Mammary epithelial cell (primary cell): ENCODE results near the gene ISOC2.

Experiments used
- EZH2 ChIP-seq: IDR thresholded peaks from 2 replicates; pipeline ENCODE4 v1.6.1; 2012; ENCODE audit warnings: low read length, inconsistent platforms, borderline replicate concordance
- TF ChIP-seq, protein P1 (sequence below), 2 donors: IDR thresholded peaks in 1 of 2; conservative IDR thresholded peaks in 1 of 2; 2 replicates each; pipeline ENCODE4 v1.5.1; 2011 to 2012; ENCODE audit warnings: inconsistent platforms in 2 of 2, low read length in 2 of 2, mild to moderate bottlenecking in 2 of 2, control low read depth in 1 of 2, low read depth in 1 of 2; ENCODE audit not compliant: insufficient read depth in 1 of 2; ENCODE audit errors: extremely low read depth in 1 of 2

DNA sequence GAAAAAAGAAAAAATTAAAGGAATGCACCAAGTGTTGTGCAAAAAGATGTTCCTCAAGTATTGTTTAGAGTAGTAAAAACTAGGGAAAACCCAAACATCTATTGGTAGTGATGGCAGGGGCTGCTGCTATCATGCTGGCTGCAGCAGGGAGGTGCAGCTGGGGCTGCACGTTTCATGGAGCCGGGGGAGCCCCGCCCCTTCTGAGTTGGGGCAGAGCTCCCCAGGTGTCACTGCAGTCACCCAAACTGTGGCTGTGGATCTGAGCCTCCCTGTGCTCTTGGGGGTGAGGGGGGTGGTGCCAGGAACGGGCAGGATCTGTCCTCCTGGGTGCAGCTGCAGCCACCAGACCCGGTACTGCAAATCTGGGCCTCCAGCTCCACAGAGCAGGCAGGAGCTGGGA is 42.3 kb downstream of the ISOC2 start:
- TF ChIP-seq, protein P1, sequence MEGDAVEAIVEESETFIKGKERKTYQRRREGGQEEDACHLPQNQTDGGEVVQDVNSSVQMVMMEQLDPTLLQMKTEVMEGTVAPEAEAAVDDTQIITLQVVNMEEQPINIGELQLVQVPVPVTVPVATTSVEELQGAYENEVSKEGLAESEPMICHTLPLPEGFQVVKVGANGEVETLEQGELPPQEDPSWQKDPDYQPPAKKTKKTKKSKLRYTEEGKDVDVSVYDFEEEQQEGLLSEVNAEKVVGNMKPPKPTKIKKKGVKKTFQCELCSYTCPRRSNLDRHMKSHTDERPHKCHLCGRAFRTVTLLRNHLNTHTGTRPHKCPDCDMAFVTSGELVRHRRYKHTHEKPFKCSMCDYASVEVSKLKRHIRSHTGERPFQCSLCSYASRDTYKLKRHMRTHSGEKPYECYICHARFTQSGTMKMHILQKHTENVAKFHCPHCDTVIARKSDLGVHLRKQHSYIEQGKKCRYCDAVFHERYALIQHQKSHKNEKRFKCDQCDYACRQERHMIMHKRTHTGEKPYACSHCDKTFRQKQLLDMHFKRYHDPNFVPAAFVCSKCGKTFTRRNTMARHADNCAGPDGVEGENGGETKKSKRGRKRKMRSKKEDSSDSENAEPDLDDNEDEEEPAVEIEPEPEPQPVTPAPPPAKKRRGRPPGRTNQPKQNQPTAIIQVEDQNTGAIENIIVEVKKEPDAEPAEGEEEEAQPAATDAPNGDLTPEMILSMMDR (conservative IDR thresholded peaks at IDR 0.05 in 1 of 2, IDR thresholded peaks at IDR 0.05 in 1 of 2; ENCODE audit: extremely low read depth in 1 of 2, insufficient read depth in 1 of 2, low read depth in 1 of 2, low read length in 2 of 2), result no peak
- TF ChIP-seq EZH2, result no peak
